ENCODE results near the gene GNB1.

DNA sequence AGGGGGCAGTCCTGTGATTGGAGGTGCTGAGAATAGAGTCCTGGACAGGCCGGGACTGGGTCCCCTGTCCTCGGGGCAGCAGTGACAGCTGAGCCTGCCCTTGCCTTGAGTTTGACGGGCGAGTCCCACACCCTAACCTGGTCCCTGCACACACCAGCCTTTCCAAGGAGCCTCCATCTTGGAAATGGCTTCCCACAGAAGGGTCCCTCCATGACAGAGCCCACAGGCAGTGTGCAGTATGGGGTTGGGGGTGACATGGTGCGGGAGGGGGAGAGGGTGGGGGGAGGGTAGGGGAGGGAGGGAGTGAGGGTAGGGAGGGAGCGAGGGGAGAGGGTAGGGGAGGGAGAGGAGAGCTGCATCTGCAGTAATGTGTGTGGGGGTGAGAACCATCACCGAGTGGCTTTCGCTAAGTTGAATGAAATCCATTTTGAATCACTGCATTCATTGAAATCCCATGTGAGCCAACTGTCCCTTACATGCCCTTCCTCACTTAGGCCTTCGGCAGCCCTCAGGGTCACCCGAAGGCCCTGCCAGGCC lies 38.3 kb upstream of the GNB1 start:
- TF ChIP-seq CTCF (IDR thresholded peaks at IDR 0.05) (no peak), POLR2AphosphoS5 (IDR thresholded peaks at IDR 0.05) (no peak), EP300 (IDR thresholded peaks at IDR 0.05) (no peak)
